WERI-Rb-1 (cell line): ENCODE data around the gene SPAG6.

ENCODE experiments used
- DNase-seq: peaks from one replicate; pipeline ENCODE4 v3.0.0-alpha.2; 2020
- H3K27ac ChIP-seq: fragments of 250-450 bp; sonication (Bioruptor Pico); 2 replicates; pipeline ENCODE4 v1.5.1; 2020; ENCODE audit warnings: mild to moderate bottlenecking, moderate library complexity
- H3K27me3 ChIP-seq: fragments of 250-450 bp; sonication (Bioruptor Pico); 2 replicates; pipeline ENCODE4 v1.5.1; 2021; ENCODE audit warnings: mild to moderate bottlenecking, low read depth, moderate library complexity; ENCODE audit not compliant: insufficient read depth, severe bottlenecking
- H3K36me3 ChIP-seq: fragments of 250-450 bp; sonication (Bioruptor Pico); 2 replicates; pipeline ENCODE4 v1.5.1; 2020; ENCODE audit warnings: mild to moderate bottlenecking, moderate library complexity
- H3K4me3 ChIP-seq: 2 replicates; pipeline ENCODE4 v1.5.1; 2011; ENCODE audit warnings: low read depth, mild to moderate bottlenecking, control low read depth, low read length
- H3K9me3 ChIP-seq: fragments of 250-450 bp; sonication (Bioruptor Pico); 2 replicates; pipeline ENCODE4 v1.5.1; 2021; ENCODE audit warnings: mild to moderate bottlenecking, moderate library complexity; ENCODE audit not compliant: severe bottlenecking
- TF ChIP-seq, protein P1 (sequence below): IDR thresholded peaks from 2 replicates; pipeline ENCODE4 v1.5.1; 2011; ENCODE audit warnings: low read depth, mild to moderate bottlenecking, control low read depth, inconsistent platforms, low read length

SPAG6 gene

GRCh38 chr10:22324413-22324812 lies 20.9 kb upstream of the SPAG6 start:
- Histone ChIP-seq H3K27ac (no peak overlapping the region), H3K27me3 (no peaks in the 10 kb centered on the region), H3K36me3 (peaks cover 12% of the 10 kb centered on the region), H3K4me3 (no peak overlapping the region), H3K9me3 (no peaks in the 10 kb centered on the region)
- TF ChIP-seq, protein P1, sequence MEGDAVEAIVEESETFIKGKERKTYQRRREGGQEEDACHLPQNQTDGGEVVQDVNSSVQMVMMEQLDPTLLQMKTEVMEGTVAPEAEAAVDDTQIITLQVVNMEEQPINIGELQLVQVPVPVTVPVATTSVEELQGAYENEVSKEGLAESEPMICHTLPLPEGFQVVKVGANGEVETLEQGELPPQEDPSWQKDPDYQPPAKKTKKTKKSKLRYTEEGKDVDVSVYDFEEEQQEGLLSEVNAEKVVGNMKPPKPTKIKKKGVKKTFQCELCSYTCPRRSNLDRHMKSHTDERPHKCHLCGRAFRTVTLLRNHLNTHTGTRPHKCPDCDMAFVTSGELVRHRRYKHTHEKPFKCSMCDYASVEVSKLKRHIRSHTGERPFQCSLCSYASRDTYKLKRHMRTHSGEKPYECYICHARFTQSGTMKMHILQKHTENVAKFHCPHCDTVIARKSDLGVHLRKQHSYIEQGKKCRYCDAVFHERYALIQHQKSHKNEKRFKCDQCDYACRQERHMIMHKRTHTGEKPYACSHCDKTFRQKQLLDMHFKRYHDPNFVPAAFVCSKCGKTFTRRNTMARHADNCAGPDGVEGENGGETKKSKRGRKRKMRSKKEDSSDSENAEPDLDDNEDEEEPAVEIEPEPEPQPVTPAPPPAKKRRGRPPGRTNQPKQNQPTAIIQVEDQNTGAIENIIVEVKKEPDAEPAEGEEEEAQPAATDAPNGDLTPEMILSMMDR: no peak
- DNase-seq: no peak

- no peak overlapping the region for H3K27ac ChIP-seq
- no peak overlapping the region for H3K4me3 ChIP-seq
- H3K27me3 ChIP-seq: no peaks in the 10 kb centered on the region
- TF ChIP-seq, protein P1: no peak
- DNase-seq: no peak
- no peaks in the 10 kb centered on the region for H3K9me3 ChIP-seq
- peaks cover 12% of the 10 kb centered on the region for H3K36me3 ChIP-seq
Measured at GRCh38 chr10:22324893-22325271, 20.4 kb upstream of the SPAG6 start.

GRCh38 chr10:22325272-22326144 lies 19.8 kb upstream of the SPAG6 start:
- TF ChIP-seq, protein P1: no peak
- H3K9me3 ChIP-seq: no peaks in the 10 kb centered on the region
- no peaks in the 10 kb centered on the region for H3K27me3 ChIP-seq
- peaks cover 12% of the 10 kb centered on the region for H3K36me3 ChIP-seq
- no peak overlapping the region for H3K4me3 ChIP-seq
- no peak overlapping the region for H3K27ac ChIP-seq
- no peak for DNase-seq

- Histone ChIP-seq H3K36me3 (peaks cover 12% of the 10 kb centered on the region), H3K27ac (no peak overlapping the region), H3K9me3 (no peaks in the 10 kb centered on the region), H3K4me3 (no peak overlapping the region), H3K27me3 (no peaks in the 10 kb centered on the region)
- TF ChIP-seq, protein P1: no peak
- DNase-seq: no peak
Measured at GRCh38 chr10:22326145-22326702, 19.1 kb upstream of the SPAG6 start.

DNA sequence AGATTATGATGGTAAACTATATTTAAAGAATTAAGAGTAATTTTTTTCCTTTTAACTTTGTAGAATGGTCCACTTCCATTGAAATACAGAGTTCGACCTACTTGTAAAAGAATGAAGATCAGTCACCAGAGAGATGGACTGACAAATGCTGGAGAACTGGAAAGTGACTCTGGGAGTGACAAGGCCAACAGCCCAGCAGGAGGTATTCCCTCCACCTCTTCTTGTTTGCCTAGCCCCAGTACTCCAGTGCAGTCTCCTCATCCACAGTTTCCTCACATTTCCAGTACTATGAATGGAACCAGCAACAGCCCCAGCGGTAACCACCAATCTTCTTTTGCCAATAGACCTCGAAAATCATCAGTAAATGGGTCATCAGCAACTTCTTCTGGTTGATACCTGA lies 16.1 kb upstream of the SPAG6 start:
- Histone ChIP-seq H3K27ac (no peak overlapping the region), H3K36me3 (peaks cover 12% of the 10 kb centered on the region), H3K9me3 (no peaks in the 10 kb centered on the region), H3K4me3 (no peak overlapping the region), H3K27me3 (no peaks in the 10 kb centered on the region)
- no peak for DNase-seq
- TF ChIP-seq, protein P1: no peak
